PC-3 (cell line): ENCODE results near the gene HSPA1L. TPM values are rescaled to one million over a fixed set of nuclear protein-coding genes. Genes with fewer than 3 reads are reported as not detected.
A peak's percentile ranks its signal among the peaks of the same experiment; 100 is the strongest.

Experiments used
- ATAC-seq: fragments of 200-7000 bp; cut with Tn5 transposase; 2 replicates; pipeline ENCODE4 v1.9.1; 2020; ENCODE audit warnings: mild to moderate bottlenecking, moderate library complexity
- BruUV-seq: library from RNA; stranded (reverse); fragments of 400-500 nt; replicated peaks from 2 replicates; lab custom pipeline; 2021; lab: Mats Ljungman, UMichigan
- CTCF ChIA-PET: fragments of 300-600 bp; sonication (Branson Sonifier 250); formaldehyde crosslinking; loops from one replicate; lab custom pipeline; 2022; ENCODE audit warnings: antibody characterized with exemption; lab: Charles Lee
- POLR2A ChIA-PET: fragments of 300-600 bp; sonication (Branson Sonifier 250); formaldehyde crosslinking; loops from one replicate; lab custom pipeline; 2022; ENCODE audit warnings: antibody characterized with exemption; ENCODE audit not compliant: unreplicated experiment; lab: Charles Lee
- DNase-seq: peaks from one replicate; pipeline ENCODE4 v3.0.0-alpha.2; 2015
- H2AFZ ChIP-seq: fragments of 300-600 bp; sonication (generic); 2 replicates; pipeline ENCODE4 v1.6.0; 2016; ENCODE audit warnings: antibody characterized with exemption, low read length
- H3F3A ChIP-seq: fragments of 300-600 bp; sonication (generic); one replicate; pipeline ENCODE4 v1.6.0; 2017; ENCODE audit warnings: antibody characterized with exemption, low read length, control low read depth, mild to moderate bottlenecking; ENCODE audit not compliant: unreplicated experiment
- H3K27ac ChIP-seq: fragments of 300-600 bp; sonication (generic); 2 replicates; pipeline ENCODE4 v1.5.1; 2016; ENCODE audit warnings: mild to moderate bottlenecking, low read length
- H3K27me3 ChIP-seq: fragments of 300-600 bp; sonication (generic); 2 replicates; pipeline ENCODE4 v1.6.1; 2016; ENCODE audit warnings: low read length, mixed read lengths
- H3K36me3 ChIP-seq: fragments of 300-600 bp; sonication (generic); 2 replicates; pipeline ENCODE4 v1.6.1; 2016; ENCODE audit warnings: low read depth, mixed run types, low read length, mixed read lengths
- H3K4me1 ChIP-seq: fragments of 300-600 bp; sonication (generic); 2 replicates; pipeline ENCODE4 v1.5.1; 2016; ENCODE audit warnings: low read length; ENCODE audit not compliant: insufficient read depth
- H3K4me2 ChIP-seq: fragments of 300-600 bp; sonication (generic); 2 replicates; pipeline ENCODE4 v1.6.0; 2016; ENCODE audit warnings: low read length
- H3K4me3 ChIP-seq: fragments of 300-600 bp; sonication (generic); 2 replicates; pipeline ENCODE4 v1.5.1; 2016; ENCODE audit warnings: mild to moderate bottlenecking, low read length, mixed read lengths
- H3K79me2 ChIP-seq: fragments of 300-600 bp; sonication (generic); 2 replicates; pipeline ENCODE4 v1.6.1; 2017; ENCODE audit warnings: low read length, mixed read lengths
- H3K9ac ChIP-seq: fragments of 300-600 bp; sonication (generic); 2 replicates; pipeline ENCODE4 v1.6.0; 2016; ENCODE audit warnings: mild to moderate bottlenecking, low read length
- H3K9me2 ChIP-seq: fragments of 300-600 bp; sonication (generic); replicated peaks from 2 replicates; pipeline ENCODE4 v1.6.1; 2016; ENCODE audit warnings: mixed run types, low read length, mixed read lengths
- H3K9me3 ChIP-seq: fragments of 300-600 bp; sonication (generic); 2 replicates; pipeline ENCODE4 v1.6.1; 2016; ENCODE audit warnings: low read length, mixed read lengths
- H4K20me1 ChIP-seq: fragments of 300-600 bp; sonication (generic); 2 replicates; pipeline ENCODE4 v1.6.1; 2016; ENCODE audit warnings: low read length, mixed read lengths
- EZH2 ChIP-seq: fragments of 300-600 bp; sonication (generic); IDR thresholded peaks from one replicate; pipeline ENCODE4 v1.6.1; 2017; ENCODE audit warnings: antibody characterized with exemption, mild to moderate bottlenecking, low read length; ENCODE audit not compliant: unreplicated experiment
- EZH2phosphoT487 ChIP-seq: fragments of 300-600 bp; sonication (generic); IDR thresholded peaks from 2 replicates; pipeline ENCODE4 v1.6.1; 2018; ENCODE audit warnings: mild to moderate bottlenecking, antibody characterized with exemption, low read length, borderline replicate concordance
- intact Hi-C: fragments of 100-400 bp; cut with micrococcal nuclease; formaldehyde crosslinking; loops from 2 replicates; pipeline ENCODE4 v1.9.0; 2023
- total RNA-seq: library from RNA; depleted of rRNA; stranded (reverse); fragments of >200 nt; gene quantifications from 2 replicates; pipeline ENCODE4 v1.2.3, GENCODE V29; 2014
- TF ChIP-seq, protein P1 (sequence below): fragments of 300-600 bp; sonication (generic); conservative IDR thresholded peaks from 2 replicates; pipeline ENCODE4 v1.5.1; 2017; ENCODE audit warnings: antibody characterized with exemption, low read depth, mild to moderate bottlenecking, low read length

Gene HSPA1L
- total RNA-seq, 1 experiment from 2014 or later = 0.26 TPM

DNA sequence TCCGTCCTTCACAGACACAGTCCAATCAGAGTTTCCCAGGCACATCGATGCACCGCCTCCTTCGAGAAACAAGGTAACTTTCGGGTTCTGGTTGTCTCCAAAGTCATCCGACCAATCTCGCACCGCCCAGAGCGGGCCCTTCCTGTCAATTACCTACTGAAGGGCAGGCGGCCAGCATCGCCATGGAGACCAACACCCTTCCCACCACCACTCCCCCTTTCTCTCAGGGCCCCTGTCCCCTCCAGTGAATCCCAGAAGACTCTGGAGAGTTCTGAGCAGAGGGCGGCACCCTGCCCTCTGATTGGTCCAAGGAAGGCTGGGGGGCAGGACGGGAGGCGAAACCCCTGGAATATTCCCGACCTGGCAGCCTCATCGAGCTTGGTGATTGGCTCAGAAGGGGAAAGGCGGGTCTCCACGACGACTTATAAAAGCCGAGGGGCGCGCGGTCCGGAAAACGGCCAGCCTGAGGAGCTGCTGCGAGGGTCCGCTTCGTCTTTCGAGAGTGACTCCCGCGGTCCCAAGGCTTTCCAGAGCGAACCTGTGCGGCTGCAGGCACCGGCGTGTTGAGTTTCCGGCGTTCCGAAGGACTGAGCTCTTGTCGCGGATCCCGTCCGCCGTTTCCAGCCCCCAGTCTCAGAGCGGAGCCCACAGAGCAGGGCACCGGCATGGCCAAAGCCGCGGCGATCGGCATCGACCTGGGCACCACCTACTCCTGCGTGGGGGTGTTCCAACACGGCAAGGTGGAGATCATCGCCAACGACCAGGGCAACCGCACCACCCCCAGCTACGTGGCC, 12.4 kb upstream of the HSPA1L start, which contains the start of gene HSPA1B:
TSS of gene HSPA1B (plus strand) at position 453 of the 794 bp plus-strand sequence. CDS start at position 666, 213 bp downstream.
- Histone ChIP-seq H3K36me3 (no peaks in the 10 kb centered on the region), H3K79me2 (peaks cover 67% of the 10 kb centered on the region), H3K4me2 (peak within 1 kb of the TSS; percentile 89), H3K4me1 (peaks cover 43% of the 10 kb centered on the region), H3K4me3 (peak within 1 kb of the TSS; percentile 95), H3K9me2 (no peaks in the 10 kb centered on the region), H3K27me3 (no peaks in the 10 kb centered on the region), H4K20me1 (peaks cover 21% of the 10 kb centered on the region), H3K9ac (peak within 1 kb of the TSS; percentile 73), H3K9me3 (no peaks in the 10 kb centered on the region), H2AFZ (peak within 1 kb of the TSS; percentile 57), H3K27ac (peak within 1 kb of the TSS; percentile 82), H3F3A (peaks cover 6% of the 10 kb centered on the region)
- peak; percentile 82 for ATAC-seq
- TF ChIP-seq, protein P1, sequence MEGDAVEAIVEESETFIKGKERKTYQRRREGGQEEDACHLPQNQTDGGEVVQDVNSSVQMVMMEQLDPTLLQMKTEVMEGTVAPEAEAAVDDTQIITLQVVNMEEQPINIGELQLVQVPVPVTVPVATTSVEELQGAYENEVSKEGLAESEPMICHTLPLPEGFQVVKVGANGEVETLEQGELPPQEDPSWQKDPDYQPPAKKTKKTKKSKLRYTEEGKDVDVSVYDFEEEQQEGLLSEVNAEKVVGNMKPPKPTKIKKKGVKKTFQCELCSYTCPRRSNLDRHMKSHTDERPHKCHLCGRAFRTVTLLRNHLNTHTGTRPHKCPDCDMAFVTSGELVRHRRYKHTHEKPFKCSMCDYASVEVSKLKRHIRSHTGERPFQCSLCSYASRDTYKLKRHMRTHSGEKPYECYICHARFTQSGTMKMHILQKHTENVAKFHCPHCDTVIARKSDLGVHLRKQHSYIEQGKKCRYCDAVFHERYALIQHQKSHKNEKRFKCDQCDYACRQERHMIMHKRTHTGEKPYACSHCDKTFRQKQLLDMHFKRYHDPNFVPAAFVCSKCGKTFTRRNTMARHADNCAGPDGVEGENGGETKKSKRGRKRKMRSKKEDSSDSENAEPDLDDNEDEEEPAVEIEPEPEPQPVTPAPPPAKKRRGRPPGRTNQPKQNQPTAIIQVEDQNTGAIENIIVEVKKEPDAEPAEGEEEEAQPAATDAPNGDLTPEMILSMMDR = no peak
- TF ChIP-seq EZH2 (no peak), EZH2phosphoT487 (no peak)
- intact Hi-C loops = no loop called here
- peak; percentile 99 for DNase-seq
- no TSS peak for BruUV-seq
- CTCF ChIA-PET = interaction anchor here (0.6 to 1.1 kb wide), 4 partner anchors 13 to 52 kb away, joined by 3 to 7 read pairs (median 4); partner anchors contain the start of genes LSM2 and VARS1
- POLR2A ChIA-PET = interaction anchor here (0.5 to 2.5 kb wide), 26 partner anchors 8 to 1767 kb away, joined by 3 to 54 read pairs (median 4); partner anchors contain the start of genes CLIC1, DDX39B, GPANK1 and HSPA1A

DNA sequence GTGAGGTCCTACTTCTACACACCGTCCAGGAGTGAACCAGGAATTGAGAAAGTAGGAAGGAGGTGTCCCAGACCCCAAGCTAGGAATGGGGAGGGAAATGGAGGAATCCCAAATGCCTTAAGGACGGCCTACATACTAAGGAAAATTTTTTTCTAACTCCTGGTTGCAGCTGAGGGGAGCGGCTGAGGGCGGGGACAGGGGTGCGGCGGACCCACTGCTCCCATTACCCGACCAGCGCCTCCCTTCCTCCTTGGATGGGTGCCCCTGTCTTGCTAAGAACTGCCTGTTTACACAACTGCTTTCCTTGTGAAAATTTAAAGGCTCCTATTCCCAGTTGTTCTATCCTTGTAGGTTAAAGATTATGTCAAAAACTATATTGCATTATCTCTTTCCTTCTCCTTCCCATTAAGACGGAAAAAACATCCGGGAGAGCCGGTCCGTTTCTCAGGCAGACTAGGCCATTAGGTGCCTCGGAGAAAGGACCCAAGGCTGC, 11.8 kb upstream of the HSPA1L start:
- peak overlapping the region; percentile 89 for H3K4me2 ChIP-seq
- no peaks in the 10 kb centered on the region for H3K9me2 ChIP-seq
- no peaks in the 10 kb centered on the region for H3K27me3 ChIP-seq
- peak overlapping the region; percentile 57 for H2AFZ ChIP-seq
- H3K9ac ChIP-seq = peak overlapping the region; percentile 66
- peaks cover 21% of the 10 kb centered on the region for H4K20me1 ChIP-seq
- no peaks in the 10 kb centered on the region for H3K9me3 ChIP-seq
- peaks cover 6% of the 10 kb centered on the region for H3F3A ChIP-seq
- peaks cover 65% of the 10 kb centered on the region for H3K79me2 ChIP-seq
- ChIA-PET CTCF (interaction anchor here (0.6 to 1.1 kb wide), 4 partner anchors 12 to 52 kb away, joined by 3 to 7 read pairs (median 4); partner anchors contain the start of genes LSM2 and VARS1), POLR2A (interaction anchor here (0.5 to 2.5 kb wide), 24 partner anchors 9 to 1767 kb away, joined by 3 to 54 read pairs (median 5); partner anchors contain the start of genes CLIC1, DDX39B, GPANK1 and HSPA1A)
- ATAC-seq = peak; percentile 47
- H3K4me1 ChIP-seq = peaks cover 47% of the 10 kb centered on the region
- intact Hi-C loops = no loop called here
- peak overlapping the region; percentile 82 for H3K27ac ChIP-seq
- no peak for TF ChIP-seq EZH2phosphoT487
- no peak for TF ChIP-seq EZH2
- TF ChIP-seq, protein P1 = no peak
- BruUV-seq = no TSS peak
- no peak for DNase-seq
- no peaks in the 10 kb centered on the region for H3K36me3 ChIP-seq
- peak overlapping the region; percentile 66 for H3K4me3 ChIP-seq
